Tibial nerve (tissue), 3 donors: ENCODE measurements around the gene SRPX2.

ENCODE experiments used
- EP300 ChIP-seq, 2 donors: sonication (generic); formaldehyde crosslinking; IDR thresholded peaks; one replicate each; pipeline ENCODE4 v1.6.1; 2017; ENCODE audit warnings: antibody characterized with exemption in 2 of 2, mild to moderate bottlenecking in 1 of 2
- POLR2A ChIP-seq, 2 donors: fragments of 450-650 bp; IDR thresholded peaks; one replicate each; pipeline ENCODE4 v1.6.1; 2017; ENCODE audit warnings: antibody characterized with exemption in 2 of 2, mild to moderate bottlenecking in 2 of 2, moderate library complexity in 2 of 2

DNA sequence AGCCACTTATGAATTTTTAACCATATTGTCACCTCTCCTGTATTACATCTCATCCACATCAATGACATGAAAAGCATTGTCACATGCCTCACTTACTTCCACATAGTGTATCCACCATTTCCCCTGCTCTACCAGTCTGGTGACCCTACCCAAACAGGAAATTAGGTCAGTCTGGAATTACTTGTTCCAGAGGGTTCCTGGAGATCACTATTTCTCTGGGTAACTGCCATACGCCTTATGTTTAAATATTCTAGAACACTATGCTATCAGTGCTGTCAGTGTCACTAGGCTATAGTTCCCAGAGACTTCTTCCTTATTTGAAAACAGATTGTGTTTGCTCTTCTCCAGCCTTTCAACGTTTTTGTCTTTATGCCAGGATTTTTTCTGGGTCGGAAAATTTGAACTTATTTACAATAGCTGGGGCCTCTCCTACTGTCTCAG, 15.0 kb downstream of the SRPX2 start:
- no peak for TF ChIP-seq EP300 (IDR thresholded peaks at IDR 0.05)
- no peak for TF ChIP-seq POLR2A (IDR thresholded peaks at IDR 0.05)
